ENCODE results near the gene CDH4. TPM values are rescaled to one million over a fixed set of nuclear protein-coding genes. Genes with fewer than 3 reads are reported as not detected.

CDH4 gene
- total RNA-seq, 2 donors from 2014 or later = 0.19 to 0.65 TPM

- intact Hi-C loops (cut with DNase I) = no loop called here
These were observed 563.6 kb downstream of the CDH4 start for GRCh38 chr20:61815678-61816077.

GRCh38 chr20:61816606-61817460 is 564.8 kb downstream of the CDH4 start:
- intact Hi-C loops (cut with DNase I) = no loop called here
- no peak for DNase-seq (ENCODE audit: low spot score)

More at GRCh38 chr20:61815678-61816077, 563.6 kb downstream of the CDH4 start:
- no peak for DNase-seq (ENCODE audit: low spot score)

GRCh38 chr20:61817575-61817974 is 565.5 kb downstream of the CDH4 start:
- intact Hi-C loops (cut with DNase I) = no loop called here
- DNase-seq (ENCODE audit: low spot score) = no peak

GRCh38 chr20:61818746-61819573 is 566.9 kb downstream of the CDH4 start:
- DNase-seq (ENCODE audit: low spot score) = no peak

DNA sequence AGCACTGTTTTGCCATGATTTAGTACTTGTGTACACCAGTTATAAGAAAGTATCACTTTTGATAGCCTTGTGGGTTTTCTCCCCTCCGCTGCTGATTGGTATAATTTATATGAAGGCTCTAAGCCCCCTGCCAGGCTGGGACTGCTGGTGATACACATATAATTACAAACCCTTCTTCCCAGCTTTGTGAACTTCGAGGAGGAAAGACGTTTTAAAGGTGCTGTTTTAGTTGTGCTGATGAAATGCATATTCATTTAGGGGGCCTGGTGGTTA is 567.4 kb downstream of the CDH4 start:
- intact Hi-C loops (cut with DNase I) = no loop called here
- DNase-seq (ENCODE audit: low spot score) = no peak

More at GRCh38 chr20:61818746-61819573, 566.9 kb downstream of the CDH4 start:
- intact Hi-C loops (cut with DNase I) = no loop called here

DNA sequence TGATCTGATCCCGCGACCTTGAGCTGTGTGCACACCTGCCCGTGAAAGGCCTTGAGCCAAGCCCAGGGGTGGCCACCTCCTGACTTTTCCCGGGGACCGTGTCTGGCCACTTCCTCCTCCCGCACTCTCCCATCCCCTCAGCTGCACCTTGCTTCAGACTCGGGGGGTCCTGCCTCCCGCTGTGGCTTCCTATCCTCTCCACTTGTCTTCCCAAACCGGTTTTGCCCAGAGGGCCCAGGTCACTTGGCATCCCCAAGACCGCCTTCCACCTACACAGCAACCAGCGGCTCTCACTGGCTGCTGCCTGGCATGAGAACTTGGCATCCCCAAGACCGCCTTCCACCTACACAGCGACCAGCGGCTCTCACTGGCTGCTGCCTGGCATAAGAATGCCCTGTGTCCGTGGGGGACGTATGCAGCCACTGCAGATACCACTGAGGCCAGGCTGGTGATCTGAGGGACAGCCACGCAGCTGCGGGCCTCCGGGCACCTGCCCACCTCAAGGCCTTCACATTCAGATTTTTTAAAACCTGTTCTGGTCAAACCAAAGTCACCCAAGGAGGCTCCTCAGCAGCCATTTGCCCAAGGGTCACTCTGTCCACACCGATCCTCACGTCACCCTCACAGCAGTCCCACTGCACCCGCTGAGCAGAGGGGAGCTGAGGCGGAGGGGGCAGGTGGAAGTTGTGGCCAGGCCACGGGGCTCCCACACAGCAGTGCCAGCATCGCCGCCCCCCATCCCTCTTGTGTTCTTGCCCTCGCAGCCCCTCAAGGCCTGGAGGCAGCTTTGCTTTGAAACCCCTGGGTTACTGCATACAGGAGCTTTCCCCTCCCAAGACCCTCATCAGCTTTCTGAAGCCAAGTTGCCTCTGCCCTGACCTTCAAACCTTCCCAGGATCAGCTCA is 568.1 kb downstream of the CDH4 start:
- intact Hi-C loops (cut with DNase I) = loop anchor here in 1 of 2 donors (10.0 kb wide), 1 partner anchor 55 kb away; no protein-coding TSS in a partner anchor
- no peak for DNase-seq (ENCODE audit: low spot score)

- intact Hi-C loops (cut with DNase I) = loop anchor here in 1 of 2 donors (10.0 kb wide), 1 partner anchor 57 kb away; no protein-coding TSS in a partner anchor
- no peak for DNase-seq (ENCODE audit: low spot score)
These were observed 569.7 kb downstream of the CDH4 start for GRCh38 chr20:61821735-61822134.

GRCh38 chr20:61822396-61822795 is 570.3 kb downstream of the CDH4 start:
- intact Hi-C loops (cut with DNase I) = loop anchor here in 1 of 2 donors (10.0 kb wide), 1 partner anchor 58 kb away; no protein-coding TSS in a partner anchor
- DNase-seq (ENCODE audit: low spot score) = no peak

DNA sequence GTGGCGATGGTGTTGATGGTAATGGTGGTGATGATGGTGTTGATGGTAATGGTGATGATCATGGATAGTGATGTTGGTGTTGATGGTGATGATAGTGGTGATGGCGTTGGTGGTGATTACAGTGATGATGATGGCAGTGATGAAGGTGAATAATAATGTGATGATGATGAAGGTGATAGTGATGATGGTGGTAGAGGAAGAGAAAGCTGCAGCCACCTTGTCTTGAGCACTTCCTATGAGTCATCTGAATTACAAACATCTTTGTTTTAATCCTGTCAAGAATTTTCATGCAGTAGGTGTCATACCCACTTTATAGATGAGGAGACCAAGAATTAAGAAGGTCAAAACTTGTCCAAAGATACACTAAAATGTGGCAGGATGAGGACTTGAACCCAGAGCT is 571.2 kb downstream of the CDH4 start:
- intact Hi-C loops (cut with DNase I) = loop anchor here in 1 of 2 donors (10.0 kb wide), 1 partner anchor 58 kb away; no protein-coding TSS in a partner anchor
- DNase-seq (ENCODE audit: low spot score) = no peak

DNA sequence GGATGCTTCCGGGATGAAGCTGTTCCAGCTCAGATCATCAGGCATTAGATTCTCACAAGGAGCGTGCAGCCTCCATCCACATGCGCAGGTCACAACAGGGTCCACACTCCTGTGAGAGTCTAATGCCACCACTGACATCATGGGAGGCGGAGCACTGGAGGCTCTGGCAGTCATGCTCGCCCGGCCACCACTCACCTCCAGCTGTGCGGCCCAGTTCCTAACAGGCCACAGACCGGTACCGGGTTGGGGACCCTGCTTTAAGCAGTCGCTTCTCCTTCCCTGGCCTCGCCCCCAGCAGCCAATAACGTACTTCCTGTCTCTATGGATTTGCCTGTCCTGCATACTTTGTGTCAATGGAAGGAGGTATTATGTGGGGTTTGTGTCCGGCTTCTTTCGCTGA is 576.8 kb downstream of the CDH4 start:
- no peak for DNase-seq (ENCODE audit: low spot score)
- intact Hi-C loops (cut with DNase I) = loop anchor here in 1 of 2 donors (10.0 kb wide), 1 partner anchor 64 kb away; no protein-coding TSS in a partner anchor

DNA sequence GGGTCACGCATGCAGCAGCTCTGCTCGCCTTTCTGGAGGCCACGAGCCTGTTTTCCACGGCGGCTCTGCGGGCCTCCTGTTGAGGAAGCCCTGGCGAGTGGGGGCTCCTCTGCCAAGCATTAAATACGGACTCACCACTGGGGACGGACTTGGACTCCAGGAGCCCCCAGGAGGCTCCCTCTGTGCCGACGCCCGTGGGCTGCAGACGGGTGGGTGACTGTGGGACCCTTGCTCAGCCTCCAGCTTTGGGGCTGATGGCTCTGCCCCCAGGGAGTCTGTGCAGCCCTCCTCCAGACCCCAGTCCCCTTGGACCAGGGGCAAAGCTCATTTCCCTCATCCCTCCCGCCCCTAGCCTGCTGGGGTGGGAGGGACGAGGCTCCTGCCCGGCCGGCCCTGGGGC is 577.5 kb downstream of the CDH4 start:
- DNase-seq (ENCODE audit: low spot score) = no peak
- intact Hi-C loops (cut with DNase I) = loop anchor here in 1 of 2 donors (10.0 kb wide), 1 partner anchor 65 kb away; no protein-coding TSS in a partner anchor

GRCh38 chr20:61830241-61830930 is 578.3 kb downstream of the CDH4 start:
- intact Hi-C loops (cut with DNase I) = loop anchor here in 1 of 2 donors (10.0 kb wide), 1 partner anchor 664 kb away; no protein-coding TSS in a partner anchor
- no peak for DNase-seq (ENCODE audit: low spot score)

DNA sequence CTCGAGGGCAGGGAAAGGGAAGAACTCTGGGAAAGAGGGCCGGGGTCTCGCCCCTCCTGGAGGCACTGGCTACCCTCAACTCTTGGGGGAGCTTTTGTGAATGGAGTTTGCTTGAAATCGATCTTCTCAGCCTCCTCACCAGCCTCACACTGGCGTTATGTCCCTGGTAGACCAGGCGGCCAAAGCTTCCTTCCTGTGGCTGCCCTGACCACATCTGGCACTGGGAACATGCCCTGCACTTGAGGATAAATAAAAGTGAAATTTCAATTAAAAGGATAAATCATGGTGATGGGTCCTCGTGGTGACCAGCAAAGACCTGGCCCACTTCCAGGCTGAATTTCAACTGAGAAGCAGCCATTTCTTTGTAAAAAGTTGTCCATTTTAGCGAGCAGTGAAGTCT is 578.9 kb downstream of the CDH4 start:
- intact Hi-C loops (cut with DNase I) = loop anchor here in 1 of 2 donors (10.0 kb wide), 1 partner anchor 664 kb away; no protein-coding TSS in a partner anchor
- no peak for DNase-seq (ENCODE audit: low spot score)

- intact Hi-C loops (cut with DNase I) = loop anchor here in 1 of 2 donors (10.0 kb wide), 1 partner anchor 663 kb away; no protein-coding TSS in a partner anchor
- DNase-seq (ENCODE audit: low spot score) = no peak
These were observed 580.1 kb downstream of the CDH4 start for GRCh38 chr20:61832181-61832580.

- intact Hi-C loops (cut with DNase I) = loop anchor here in 1 of 2 donors (10.0 kb wide), 1 partner anchor 661 kb away; no protein-coding TSS in a partner anchor
- DNase-seq (ENCODE audit: low spot score) = no peak
These were observed 581.9 kb downstream of the CDH4 start for GRCh38 chr20:61833807-61834610.

DNA sequence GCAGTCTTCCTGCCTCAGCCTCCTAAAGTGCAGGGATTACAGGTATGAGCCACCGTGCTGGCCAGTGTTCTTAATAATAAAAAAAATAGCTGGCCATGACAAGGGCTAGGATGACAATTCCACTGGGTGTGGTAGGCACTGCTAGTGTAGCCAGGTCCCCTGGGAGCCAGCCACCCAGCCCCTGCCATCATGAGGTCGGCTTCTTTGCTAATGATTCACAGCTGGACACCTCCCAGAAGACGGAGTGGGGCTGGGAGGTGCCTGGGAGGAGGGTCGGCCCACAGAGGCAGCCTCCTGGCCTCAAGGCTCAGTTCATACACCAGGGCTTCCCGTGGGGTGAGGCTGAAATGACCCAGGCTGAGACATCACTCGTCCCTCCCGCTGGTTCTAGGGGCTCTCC is 583.2 kb downstream of the CDH4 start:
- intact Hi-C loops (cut with DNase I) = loop anchor here in 1 of 2 donors (10.0 kb wide), 1 partner anchor 660 kb away; no protein-coding TSS in a partner anchor
- DNase-seq (ENCODE audit: low spot score) = no peak

DNA sequence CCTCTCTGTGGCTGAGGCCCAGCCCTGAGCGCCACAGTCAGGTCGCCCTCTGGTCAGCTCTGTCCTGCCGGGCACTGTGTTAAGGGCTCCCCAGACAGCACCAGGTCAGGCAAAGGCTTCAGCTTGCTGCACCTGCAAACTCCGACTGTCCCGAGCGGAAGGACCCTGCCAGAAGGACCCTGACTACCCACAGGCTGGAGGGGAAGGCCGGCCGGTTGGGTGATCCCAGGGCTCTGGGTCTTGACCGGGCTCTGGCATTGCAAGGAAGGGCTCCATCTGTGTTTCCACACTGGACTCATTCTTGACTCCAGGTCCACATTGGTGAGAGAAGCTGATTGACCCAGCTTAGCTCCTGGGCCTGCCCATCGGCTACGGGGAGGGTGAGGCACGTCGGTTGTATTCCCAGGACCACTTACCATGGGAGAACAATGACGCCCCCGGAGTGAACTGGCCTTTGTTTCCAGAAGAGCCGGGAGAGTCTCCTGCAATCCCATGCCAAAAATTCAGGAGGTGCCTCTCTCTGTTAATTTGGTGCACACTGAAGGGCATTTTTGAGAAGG is 583.8 kb downstream of the CDH4 start:
- intact Hi-C loops (cut with DNase I) = loop anchor here in 1 of 2 donors (10.0 kb wide), 1 partner anchor 659 kb away; no protein-coding TSS in a partner anchor
- no peak for DNase-seq (ENCODE audit: low spot score)

Measured in posterior vena cava (tissue), 2 donors.